Measurements from ENCODE around the gene APLF. TPM values are rescaled to one million over a fixed set of nuclear protein-coding genes. Genes with fewer than 3 reads are reported as not detected.
"Not testable (repeated sequence)": the region's sequence is repeated elsewhere in the genome, so short reads cannot be mapped to it uniquely, and the experiment has no call there.

Gene APLF
- total and polyA plus RNA-seq, 10 of the 15 experiments (the other 5 are each of a cell fraction or from before 2014, with no cell fraction given) = 0.66 to 2.8 (median 1.8) TPM

DNA sequence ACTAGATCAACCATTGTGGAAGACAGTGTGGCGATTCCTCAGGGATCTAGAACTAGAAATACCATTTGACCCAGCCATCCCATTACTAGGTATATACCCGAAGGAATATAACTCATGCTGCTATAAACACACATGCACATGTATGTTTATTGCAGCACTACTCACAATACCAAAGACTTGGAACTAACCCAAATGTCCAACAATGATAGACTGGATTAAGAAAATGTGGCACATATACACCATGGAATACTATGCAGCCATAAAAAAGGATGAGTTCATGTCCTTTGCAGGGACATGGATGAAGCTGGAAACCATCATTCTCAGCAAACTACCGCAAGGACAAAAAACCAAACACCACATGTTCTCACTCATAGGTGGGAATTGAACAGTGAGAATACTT, 133.1 kb downstream of the APLF start:
- not testable (repeated sequence) for BruUV-seq (replicated peaks); DNase-seq (ENCODE audit: low read depth, low spot score)

DNA sequence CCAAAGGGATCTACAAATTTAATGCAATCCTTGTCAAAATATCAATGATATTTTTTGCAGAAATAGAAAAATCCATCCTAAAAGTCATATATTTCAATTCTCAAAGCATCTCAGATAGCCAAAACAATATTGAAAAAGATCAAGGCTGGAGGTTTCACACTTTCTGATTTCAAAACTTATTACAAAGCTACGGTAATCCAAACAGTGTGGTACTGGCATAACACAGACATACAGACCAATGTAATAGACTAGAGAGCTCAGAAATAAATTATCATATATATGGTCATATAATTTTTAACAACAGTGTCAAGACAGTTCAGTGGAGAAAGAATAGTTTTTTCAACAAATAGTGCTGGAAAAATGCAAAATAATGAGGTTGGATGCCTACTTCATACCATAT, 135.7 kb downstream of the APLF start:
- RAD21 ChIA-PET (ENCODE audit: unreplicated experiment) = no interaction called here
- FAIRE-seq = no peak
- WGBS (ENCODE audit: insufficient coverage, insufficient replicate concordance, low lambda C conversion rate, missing lambda C conversion rate) = 42% methylated on average over 1 of the region's 1 CpG
- TF ChIP-seq SUZ12 (IDR thresholded peaks at IDR 0.05; ENCODE audit: unreplicated experiment) = no peak
- TF ChIP-seq, protein P1, sequence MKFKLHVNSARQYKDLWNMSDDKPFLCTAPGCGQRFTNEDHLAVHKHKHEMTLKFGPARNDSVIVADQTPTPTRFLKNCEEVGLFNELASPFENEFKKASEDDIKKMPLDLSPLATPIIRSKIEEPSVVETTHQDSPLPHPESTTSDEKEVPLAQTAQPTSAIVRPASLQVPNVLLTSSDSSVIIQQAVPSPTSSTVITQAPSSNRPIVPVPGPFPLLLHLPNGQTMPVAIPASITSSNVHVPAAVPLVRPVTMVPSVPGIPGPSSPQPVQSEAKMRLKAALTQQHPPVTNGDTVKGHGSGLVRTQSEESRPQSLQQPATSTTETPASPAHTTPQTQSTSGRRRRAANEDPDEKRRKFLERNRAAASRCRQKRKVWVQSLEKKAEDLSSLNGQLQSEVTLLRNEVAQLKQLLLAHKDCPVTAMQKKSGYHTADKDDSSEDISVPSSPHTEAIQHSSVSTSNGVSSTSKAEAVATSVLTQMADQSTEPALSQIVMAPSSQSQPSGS (IDR thresholded peaks at IDR 0.05; ENCODE audit: low read length) = no peak
- TF ChIP-seq FOXM1 (IDR thresholded peaks at IDR 0.05; ENCODE audit: low read depth, low read length) = no peak
- TF ChIP-seq SREBF2 (IDR thresholded peaks at IDR 0.05; ENCODE audit: low read length) = no peak
- TF ChIP-seq, protein P2, sequence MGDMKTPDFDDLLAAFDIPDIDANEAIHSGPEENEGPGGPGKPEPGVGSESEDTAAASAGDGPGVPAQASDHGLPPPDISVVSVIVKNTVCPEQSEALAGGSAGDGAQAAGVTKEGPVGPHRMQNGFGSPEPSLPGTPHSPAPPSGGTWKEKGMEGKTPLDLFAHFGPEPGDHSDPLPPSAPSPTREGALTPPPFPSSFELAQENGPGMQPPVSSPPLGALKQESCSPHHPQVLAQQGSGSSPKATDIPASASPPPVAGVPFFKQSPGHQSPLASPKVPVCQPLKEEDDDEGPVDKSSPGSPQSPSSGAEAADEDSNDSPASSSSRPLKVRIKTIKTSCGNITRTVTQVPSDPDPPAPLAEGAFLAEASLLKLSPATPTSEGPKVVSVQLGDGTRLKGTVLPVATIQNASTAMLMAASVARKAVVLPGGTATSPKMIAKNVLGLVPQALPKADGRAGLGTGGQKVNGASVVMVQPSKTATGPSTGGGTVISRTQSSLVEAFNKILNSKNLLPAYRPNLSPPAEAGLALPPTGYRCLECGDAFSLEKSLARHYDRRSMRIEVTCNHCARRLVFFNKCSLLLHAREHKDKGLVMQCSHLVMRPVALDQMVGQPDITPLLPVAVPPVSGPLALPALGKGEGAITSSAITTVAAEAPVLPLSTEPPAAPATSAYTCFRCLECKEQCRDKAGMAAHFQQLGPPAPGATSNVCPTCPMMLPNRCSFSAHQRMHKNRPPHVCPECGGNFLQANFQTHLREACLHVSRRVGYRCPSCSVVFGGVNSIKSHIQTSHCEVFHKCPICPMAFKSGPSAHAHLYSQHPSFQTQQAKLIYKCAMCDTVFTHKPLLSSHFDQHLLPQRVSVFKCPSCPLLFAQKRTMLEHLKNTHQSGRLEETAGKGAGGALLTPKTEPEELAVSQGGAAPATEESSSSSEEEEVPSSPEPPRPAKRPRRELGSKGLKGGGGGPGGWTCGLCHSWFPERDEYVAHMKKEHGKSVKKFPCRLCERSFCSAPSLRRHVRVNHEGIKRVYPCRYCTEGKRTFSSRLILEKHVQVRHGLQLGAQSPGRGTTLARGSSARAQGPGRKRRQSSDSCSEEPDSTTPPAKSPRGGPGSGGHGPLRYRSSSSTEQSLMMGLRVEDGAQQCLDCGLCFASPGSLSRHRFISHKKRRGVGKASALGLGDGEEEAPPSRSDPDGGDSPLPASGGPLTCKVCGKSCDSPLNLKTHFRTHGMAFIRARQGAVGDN (IDR thresholded peaks at IDR 0.05) = no peak
- TF ChIP-seq HDAC6 (IDR thresholded peaks at IDR 0.05; ENCODE audit: unreplicated experiment) = no peak
- TF ChIP-seq, protein P3, sequence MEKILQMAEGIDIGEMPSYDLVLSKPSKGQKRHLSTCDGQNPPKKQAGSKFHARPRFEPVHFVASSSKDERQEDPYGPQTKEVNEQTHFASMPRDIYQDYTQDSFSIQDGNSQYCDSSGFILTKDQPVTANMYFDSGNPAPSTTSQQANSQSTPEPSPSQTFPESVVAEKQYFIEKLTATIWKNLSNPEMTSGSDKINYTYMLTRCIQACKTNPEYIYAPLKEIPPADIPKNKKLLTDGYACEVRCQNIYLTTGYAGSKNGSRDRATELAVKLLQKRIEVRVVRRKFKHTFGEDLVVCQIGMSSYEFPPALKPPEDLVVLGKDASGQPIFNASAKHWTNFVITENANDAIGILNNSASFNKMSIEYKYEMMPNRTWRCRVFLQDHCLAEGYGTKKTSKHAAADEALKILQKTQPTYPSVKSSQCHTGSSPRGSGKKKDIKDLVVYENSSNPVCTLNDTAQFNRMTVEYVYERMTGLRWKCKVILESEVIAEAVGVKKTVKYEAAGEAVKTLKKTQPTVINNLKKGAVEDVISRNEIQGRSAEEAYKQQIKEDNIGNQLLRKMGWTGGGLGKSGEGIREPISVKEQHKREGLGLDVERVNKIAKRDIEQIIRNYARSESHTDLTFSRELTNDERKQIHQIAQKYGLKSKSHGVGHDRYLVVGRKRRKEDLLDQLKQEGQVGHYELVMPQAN (conservative IDR thresholded peaks at IDR 0.05) = no peak
- no peak for TF ChIP-seq RBBP5 (conservative IDR thresholded peaks at IDR 0.05)
- TF ChIP-seq, protein P4, sequence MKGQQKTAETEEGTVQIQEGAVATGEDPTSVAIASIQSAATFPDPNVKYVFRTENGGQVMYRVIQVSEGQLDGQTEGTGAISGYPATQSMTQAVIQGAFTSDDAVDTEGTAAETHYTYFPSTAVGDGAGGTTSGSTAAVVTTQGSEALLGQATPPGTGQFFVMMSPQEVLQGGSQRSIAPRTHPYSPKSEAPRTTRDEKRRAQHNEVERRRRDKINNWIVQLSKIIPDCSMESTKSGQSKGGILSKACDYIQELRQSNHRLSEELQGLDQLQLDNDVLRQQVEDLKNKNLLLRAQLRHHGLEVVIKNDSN (IDR thresholded peaks at IDR 0.05; ENCODE audit: borderline replicate concordance, extremely low read length, insufficient read depth, low read depth, low read length) = no peak

More for the DNA sequence above, 133.1 kb downstream of the APLF start:
- H3K79me2 ChIP-seq (ENCODE audit: control insufficient read depth, insufficient read depth, low read length); H3K4me3 ChIP-seq; in situ Hi-C loops (cut with MboI); H3K27ac ChIP-seq (ENCODE audit: control insufficient read depth, insufficient read depth); H3K27me3 ChIP-seq (replicated peaks in 1 of 2; ENCODE audit: control insufficient read depth in 2 of 2, insufficient read depth in 2 of 2, low read length in 1 of 2); H3K9ac ChIP-seq (ENCODE audit: control insufficient read depth, insufficient read depth, low read length); ATAC-seq; POLR2A ChIA-PET; FAIRE-seq; H2AFZ ChIP-seq (ENCODE audit: control insufficient read depth, low read depth, low read length); RAD21 ChIA-PET (ENCODE audit: unreplicated experiment); CTCF ChIA-PET; intact Hi-C loops (cut with micrococcal nuclease; ENCODE audit: unreplicated experiment); H3K9me3 ChIP-seq (replicated peaks; ENCODE audit: control insufficient read depth, insufficient read depth, low read length); H4K20me1 ChIP-seq (ENCODE audit: control insufficient read depth, insufficient read depth); H3K4me2 ChIP-seq (ENCODE audit: control insufficient read depth, insufficient read depth); H3K4me1 ChIP-seq (ENCODE audit: control insufficient read depth, insufficient read depth, low read length); H3K36me3 ChIP-seq (ENCODE audit: control insufficient read depth in 2 of 2, insufficient read depth in 2 of 2, low read length in 1 of 2): not testable (repeated sequence)
- 50% methylated on average over 2 of the region's 3 CpGs for WGBS (ENCODE audit: insufficient coverage, insufficient replicate concordance, low lambda C conversion rate, missing lambda C conversion rate)
- SMC1A ChIA-PET (ENCODE audit: uncharacterized antibody, unreplicated experiment) = interaction anchor here (0.7 kb wide), 1 partner anchor 131 kb away, joined by 4 read pairs; no protein-coding TSS in a partner anchor

More for the DNA sequence above, 135.7 kb downstream of the APLF start:
- Histone ChIP-seq H3K4me2 (ENCODE audit: control insufficient read depth, insufficient read depth) (no peak overlapping the region), H3K4me1 (ENCODE audit: control insufficient read depth, insufficient read depth, low read length) (no peaks in the 10 kb centered on the region), H3K36me3 (ENCODE audit: control insufficient read depth in 2 of 2, insufficient read depth in 2 of 2, low read length in 1 of 2) (no peaks in the 10 kb centered on the region), H3K27ac (ENCODE audit: control insufficient read depth, insufficient read depth) (no peak overlapping the region), H2AFZ (ENCODE audit: control insufficient read depth, low read depth, low read length) (no peak overlapping the region), H3K9ac (ENCODE audit: control insufficient read depth, insufficient read depth, low read length) (no peak overlapping the region), H3K4me3 (no peak overlapping the region), H3K79me2 (ENCODE audit: control insufficient read depth, insufficient read depth, low read length) (no peaks in the 10 kb centered on the region), H3K9me3 (replicated peaks; ENCODE audit: control insufficient read depth, insufficient read depth, low read length) (no peaks in the 10 kb centered on the region), H4K20me1 (ENCODE audit: control insufficient read depth, insufficient read depth) (no peaks in the 10 kb centered on the region), H3K27me3 (replicated peaks in 1 of 2; ENCODE audit: control insufficient read depth in 2 of 2, insufficient read depth in 2 of 2, low read length in 1 of 2) (no peaks in the 10 kb centered on the region)
- ChIA-PET CTCF (interaction anchor here (3.1 kb wide), 1 partner anchor 7 kb away, joined by 10 read pairs; no protein-coding TSS in a partner anchor), SMC1A (ENCODE audit: uncharacterized antibody, unreplicated experiment) (no interaction called here), POLR2A (no interaction called here)
- intact Hi-C loops (cut with micrococcal nuclease; ENCODE audit: unreplicated experiment) (no loop called here), in situ Hi-C loops (cut with MboI) (no loop called here)
- no TSS peak for BruUV-seq (replicated peaks)
- DNase-seq (ENCODE audit: low read depth, low spot score) (no peak), ATAC-seq (no peak)

Measured in GM12878 (cell line).